ENCODE measurements around the gene POC1A.

POC1A gene

GRCh38 chr3:52086976-52087663 is 67.1 kb downstream of the POC1A start:
- Histone ChIP-seq H3K9ac (ENCODE audit: low read length) (no peak overlapping the region), H3K36me3 (replicated peaks; ENCODE audit: low read depth, low read length) (no peaks in the 10 kb centered on the region), H3K27me3 (ENCODE audit: low read depth, low read length) (no peaks in the 10 kb centered on the region), H3K27ac (ENCODE audit: low read length) (no peak overlapping the region), H2AFZ (ENCODE audit: low read depth, low read length) (no peak overlapping the region), H4K20me1 (ENCODE audit: insufficient read depth, low read length) (no peaks in the 10 kb centered on the region), H3K4me3 (ENCODE audit: low read length) (no peak overlapping the region), H3K9me3 (ENCODE audit: insufficient read depth, low read length) (no peaks in the 10 kb centered on the region), H3K4me2 (ENCODE audit: low read length) (no peak overlapping the region), H3K4me1 (ENCODE audit: low read length) (no peaks in the 10 kb centered on the region), H3K79me2 (ENCODE audit: low read length) (no peaks in the 10 kb centered on the region)
- TF ChIP-seq CTCF (IDR thresholded peaks at IDR 0.05; ENCODE audit: low read depth, low read length) (no peak), EZH2phosphoT487 (IDR thresholded peaks at IDR 0.05; ENCODE audit: low read depth) (no peak)

- no peak for TF ChIP-seq EZH2phosphoT487 (IDR thresholded peaks at IDR 0.05; ENCODE audit: low read depth)
- TF ChIP-seq CTCF (IDR thresholded peaks at IDR 0.05; ENCODE audit: low read depth, low read length): no peak
- H3K9me3 ChIP-seq (ENCODE audit: insufficient read depth, low read length): no peaks in the 10 kb centered on the region
- no peak overlapping the region for H3K4me3 ChIP-seq (ENCODE audit: low read length)
- H3K27ac ChIP-seq (ENCODE audit: low read length): no peak overlapping the region
- H2AFZ ChIP-seq (ENCODE audit: low read depth, low read length): no peak overlapping the region
- no peaks in the 10 kb centered on the region for H3K36me3 ChIP-seq (replicated peaks; ENCODE audit: low read depth, low read length)
- no peaks in the 10 kb centered on the region for H3K79me2 ChIP-seq (ENCODE audit: low read length)
- H3K4me2 ChIP-seq (ENCODE audit: low read length): no peak overlapping the region
- no peak overlapping the region for H3K9ac ChIP-seq (ENCODE audit: low read length)
- H3K4me1 ChIP-seq (ENCODE audit: low read length): no peaks in the 10 kb centered on the region
- no peaks in the 10 kb centered on the region for H4K20me1 ChIP-seq (ENCODE audit: insufficient read depth, low read length)
- H3K27me3 ChIP-seq (ENCODE audit: low read depth, low read length): no peaks in the 10 kb centered on the region
Observed at GRCh38 chr3:52086461-52086860, 67.8 kb downstream of the POC1A start.

GRCh38 chr3:52085681-52086282 is 68.4 kb downstream of the POC1A start:
- no peak overlapping the region for H3K4me3 ChIP-seq (ENCODE audit: low read length)
- no peak for TF ChIP-seq CTCF (IDR thresholded peaks at IDR 0.05; ENCODE audit: low read depth, low read length)
- no peak for TF ChIP-seq EZH2phosphoT487 (IDR thresholded peaks at IDR 0.05; ENCODE audit: low read depth)
- no peaks in the 10 kb centered on the region for H3K4me1 ChIP-seq (ENCODE audit: low read length)
- H3K79me2 ChIP-seq (ENCODE audit: low read length): no peaks in the 10 kb centered on the region
- no peaks in the 10 kb centered on the region for H3K36me3 ChIP-seq (replicated peaks; ENCODE audit: low read depth, low read length)
- no peak overlapping the region for H3K27ac ChIP-seq (ENCODE audit: low read length)
- H3K27me3 ChIP-seq (ENCODE audit: low read depth, low read length): no peaks in the 10 kb centered on the region
- H3K4me2 ChIP-seq (ENCODE audit: low read length): no peak overlapping the region
- no peak overlapping the region for H2AFZ ChIP-seq (ENCODE audit: low read depth, low read length)
- H3K9ac ChIP-seq (ENCODE audit: low read length): no peak overlapping the region
- no peaks in the 10 kb centered on the region for H4K20me1 ChIP-seq (ENCODE audit: insufficient read depth, low read length)
- no peaks in the 10 kb centered on the region for H3K9me3 ChIP-seq (ENCODE audit: insufficient read depth, low read length)

GRCh38 chr3:52084954-52085680 is 69.1 kb downstream of the POC1A start:
- Histone ChIP-seq H3K27ac (ENCODE audit: low read length) (no peak overlapping the region), H4K20me1 (ENCODE audit: insufficient read depth, low read length) (no peaks in the 10 kb centered on the region), H3K9me3 (ENCODE audit: insufficient read depth, low read length) (no peaks in the 10 kb centered on the region), H3K4me2 (ENCODE audit: low read length) (no peak overlapping the region), H3K36me3 (replicated peaks; ENCODE audit: low read depth, low read length) (no peaks in the 10 kb centered on the region), H3K4me1 (ENCODE audit: low read length) (no peaks in the 10 kb centered on the region), H3K79me2 (ENCODE audit: low read length) (no peaks in the 10 kb centered on the region), H3K4me3 (ENCODE audit: low read length) (no peak overlapping the region), H2AFZ (ENCODE audit: low read depth, low read length) (no peak overlapping the region), H3K27me3 (ENCODE audit: low read depth, low read length) (no peaks in the 10 kb centered on the region), H3K9ac (ENCODE audit: low read length) (no peak overlapping the region)
- TF ChIP-seq CTCF (IDR thresholded peaks at IDR 0.05; ENCODE audit: low read depth, low read length) (no peak), EZH2phosphoT487 (IDR thresholded peaks at IDR 0.05; ENCODE audit: low read depth) (no peak)
